Ishikawa (cell line): Measurements from ENCODE around the gene PLD1.

Experiments
- CEBPB ChIP-seq: IDR thresholded peaks from 2 replicates; pipeline ENCODE4 v1.6.1; 2012
- CREB1 ChIP-seq: IDR thresholded peaks from 2 replicates; pipeline ENCODE4 v1.6.1; 2012; ENCODE audit warnings: low read depth
- EGR1 ChIP-seq: IDR thresholded peaks from 2 replicates; pipeline ENCODE4 v1.6.1; 2012
- FOXM1 ChIP-seq: IDR thresholded peaks from 2 replicates; pipeline ENCODE4 v1.6.1; 2012; ENCODE audit warnings: low read depth, borderline replicate concordance
- RAD21 ChIP-seq: IDR thresholded peaks from 2 replicates; pipeline ENCODE4 v1.6.1; 2012; ENCODE audit warnings: low read depth
- REST ChIP-seq: IDR thresholded peaks from 2 replicates; pipeline ENCODE4 v1.6.1; 2012; ENCODE audit warnings: low read depth, mild to moderate bottlenecking
- TAF1 ChIP-seq: IDR thresholded peaks from 2 replicates; pipeline ENCODE4 v1.6.1; 2012; ENCODE audit warnings: low read depth, mild to moderate bottlenecking
- TCF12 ChIP-seq: IDR thresholded peaks from 2 replicates; pipeline ENCODE4 v1.6.1; 2012; ENCODE audit warnings: low read depth
- TEAD4 ChIP-seq: IDR thresholded peaks from 2 replicates; pipeline ENCODE4 v1.6.1; 2012
- YY1 ChIP-seq: IDR thresholded peaks from 2 replicates; pipeline ENCODE4 v1.6.1; 2012; ENCODE audit warnings: low read depth
- ZBTB7A ChIP-seq: IDR thresholded peaks from 2 replicates; pipeline ENCODE4 v1.6.1; 2012; ENCODE audit warnings: low read depth
- TF ChIP-seq, protein P1 (sequence below): IDR thresholded peaks from 2 replicates; pipeline ENCODE4 v1.6.1; 2012

- TF ChIP-seq, protein P1, sequence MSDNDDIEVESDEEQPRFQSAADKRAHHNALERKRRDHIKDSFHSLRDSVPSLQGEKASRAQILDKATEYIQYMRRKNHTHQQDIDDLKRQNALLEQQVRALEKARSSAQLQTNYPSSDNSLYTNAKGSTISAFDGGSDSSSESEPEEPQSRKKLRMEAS: no peak
- TF ChIP-seq EGR1: no peak
- no peak for TF ChIP-seq YY1
- no peak for TF ChIP-seq RAD21
- no peak for TF ChIP-seq REST
- TF ChIP-seq TCF12: no peak
- TF ChIP-seq ZBTB7A: no peak
- 0 out of 2 replicates have a peak, but pooled peaks have one; percentile 36 for TF ChIP-seq CEBPB
- no peak for TF ChIP-seq TAF1
- TF ChIP-seq CREB1: no peak
- TF ChIP-seq FOXM1: no peak
- no peak for TF ChIP-seq TEAD4
Observed at GRCh38 chr3:171810629-171811294, 479 bp upstream of the PLD1 start.
